ENCODE results near the gene NSD2.

DNA sequence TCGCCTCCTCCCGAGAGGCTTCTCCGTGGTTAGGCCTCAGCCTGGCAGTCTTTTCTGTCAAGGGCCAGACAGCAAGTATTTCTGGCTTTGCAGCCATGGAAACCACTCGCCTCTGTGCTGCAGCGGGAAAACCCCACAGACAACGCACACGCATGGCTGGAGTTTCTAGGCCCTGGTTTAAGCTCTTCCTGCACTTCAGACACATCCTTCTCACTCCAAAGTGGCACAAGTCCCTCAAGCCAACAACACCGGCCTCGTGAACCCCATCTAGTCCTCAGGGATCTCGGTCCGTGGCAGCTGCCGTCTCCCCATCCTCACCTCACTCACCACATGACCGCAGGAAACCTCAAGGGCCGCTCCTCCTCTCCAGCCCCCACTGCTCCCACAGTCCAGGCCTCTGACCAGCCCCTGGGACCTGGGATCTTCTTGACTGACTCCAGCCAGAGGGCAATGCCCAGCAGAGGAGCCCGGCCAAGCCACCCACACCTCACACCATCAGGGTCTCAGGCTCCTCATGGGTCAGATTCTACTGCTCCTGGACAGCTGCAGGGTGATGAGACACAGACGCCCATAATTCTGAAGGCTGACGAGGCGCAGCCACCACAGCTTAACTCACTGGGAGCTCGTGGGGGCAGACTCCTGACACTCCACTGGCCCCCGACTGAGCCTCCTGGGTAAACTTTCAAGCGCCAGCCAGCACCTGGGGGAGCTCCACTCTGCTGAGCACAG lies 37.0 kb upstream of the NSD2 start:
- TF ChIP-seq, protein P1, sequence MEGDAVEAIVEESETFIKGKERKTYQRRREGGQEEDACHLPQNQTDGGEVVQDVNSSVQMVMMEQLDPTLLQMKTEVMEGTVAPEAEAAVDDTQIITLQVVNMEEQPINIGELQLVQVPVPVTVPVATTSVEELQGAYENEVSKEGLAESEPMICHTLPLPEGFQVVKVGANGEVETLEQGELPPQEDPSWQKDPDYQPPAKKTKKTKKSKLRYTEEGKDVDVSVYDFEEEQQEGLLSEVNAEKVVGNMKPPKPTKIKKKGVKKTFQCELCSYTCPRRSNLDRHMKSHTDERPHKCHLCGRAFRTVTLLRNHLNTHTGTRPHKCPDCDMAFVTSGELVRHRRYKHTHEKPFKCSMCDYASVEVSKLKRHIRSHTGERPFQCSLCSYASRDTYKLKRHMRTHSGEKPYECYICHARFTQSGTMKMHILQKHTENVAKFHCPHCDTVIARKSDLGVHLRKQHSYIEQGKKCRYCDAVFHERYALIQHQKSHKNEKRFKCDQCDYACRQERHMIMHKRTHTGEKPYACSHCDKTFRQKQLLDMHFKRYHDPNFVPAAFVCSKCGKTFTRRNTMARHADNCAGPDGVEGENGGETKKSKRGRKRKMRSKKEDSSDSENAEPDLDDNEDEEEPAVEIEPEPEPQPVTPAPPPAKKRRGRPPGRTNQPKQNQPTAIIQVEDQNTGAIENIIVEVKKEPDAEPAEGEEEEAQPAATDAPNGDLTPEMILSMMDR (optimal IDR thresholded peaks at IDR 0.05 in 1 of 3, IDR thresholded peaks at IDR 0.05 in 1 of 3, conservative IDR thresholded peaks at IDR 0.05 in 1 of 3; ENCODE audit: extremely low read depth in 1 of 3, insufficient read depth in 2 of 3, low read length in 3 of 3), result no peak
- no peak for TF ChIP-seq EZH2 (IDR thresholded peaks at IDR 0.05; ENCODE audit: low read length)
